ENCODE results near the gene TJP3. TPM values are rescaled to one million over a fixed set of nuclear protein-coding genes. Genes with fewer than 3 reads are reported as not detected.

TJP3 gene
- total RNA-seq, 1 donor from 2014 or later, result 2.0 TPM

DNA sequence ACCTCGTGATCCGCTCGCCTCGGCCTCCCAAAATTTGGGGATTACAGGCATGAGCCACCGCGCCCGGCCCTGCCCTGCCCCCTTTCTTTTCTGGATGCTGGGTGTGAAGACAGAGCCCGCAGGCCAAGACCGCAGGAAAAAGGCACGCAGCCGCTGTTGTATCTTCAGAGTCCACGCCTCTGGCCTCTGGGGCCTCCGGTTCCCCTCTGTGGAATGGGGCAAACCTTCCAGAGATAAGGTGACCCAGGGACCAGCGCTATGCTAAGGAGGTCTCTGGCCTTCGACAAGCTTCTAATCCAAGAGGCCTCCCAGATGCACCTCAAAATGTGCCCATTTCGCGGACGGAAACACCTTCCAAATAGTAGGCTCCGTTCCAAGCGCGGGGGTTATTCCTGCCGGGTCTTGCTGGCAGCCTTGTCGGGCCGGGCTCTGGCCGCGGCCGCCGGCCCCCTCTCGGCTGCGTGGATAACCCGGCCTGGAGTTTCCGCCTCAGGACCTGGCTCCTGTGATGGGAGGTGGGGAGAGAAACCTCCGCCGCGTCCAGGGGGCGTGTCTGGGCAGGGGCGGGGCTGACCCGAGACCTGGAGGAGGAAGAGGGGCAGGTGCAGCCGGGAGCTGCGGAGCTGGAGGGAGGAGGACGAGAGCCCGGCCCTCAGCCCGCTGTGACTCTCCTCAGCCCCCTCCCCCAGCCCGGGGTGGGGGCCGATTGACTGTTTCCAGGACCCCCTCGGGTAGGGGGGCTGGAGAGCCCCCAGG is 13.1 kb downstream of the TJP3 start:
- Mint-ChIP-seq H3K27ac (ENCODE audit: unreplicated experiment) (no peak overlapping the region), H3K36me3 (ENCODE audit: low read depth, unreplicated experiment) (no peaks in the 10 kb centered on the region), H3K4me3 (ENCODE audit: unreplicated experiment) (no peak overlapping the region), H3K9me3 (ENCODE audit: unreplicated experiment) (no peaks in the 10 kb centered on the region), H3K4me1 (ENCODE audit: low read depth, unreplicated experiment) (no peaks in the 10 kb centered on the region), H3K27me3 (ENCODE audit: low read depth, unreplicated experiment) (peaks cover 11% of the 10 kb centered on the region)
- Histone ChIP-seq H3K9ac (ENCODE audit: low read length) (no peak overlapping the region), H3K4me3 (ENCODE audit: insufficient read depth, low read depth, low read length) (no peak overlapping the region), H3K9me3 (ENCODE audit: insufficient read depth, low read depth, low read length) (no peaks in the 10 kb centered on the region), H3K27me3 (ENCODE audit: insufficient read depth, low read length) (peaks cover 17% of the 10 kb centered on the region), H3K27ac (ENCODE audit: low read depth, low read length) (no peak overlapping the region), H3K79me2 (ENCODE audit: insufficient read depth, low read length) (no peaks in the 10 kb centered on the region), H4K20me1 (ENCODE audit: insufficient read depth, low read length) (no peaks in the 10 kb centered on the region), H3K4me1 (ENCODE audit: insufficient read depth, low read length) (no peaks in the 10 kb centered on the region), H2AFZ (ENCODE audit: low read depth, low read length) (no peak overlapping the region), H3K36me3 (ENCODE audit: insufficient read depth, low read length) (no peaks in the 10 kb centered on the region), H3K4me2 (ENCODE audit: low read length) (no peak overlapping the region)
- TF ChIP-seq EZH2 (IDR thresholded peaks at IDR 0.05; ENCODE audit: insufficient read depth, low read length), result peak; percentile 61
- TF ChIP-seq, protein P1, sequence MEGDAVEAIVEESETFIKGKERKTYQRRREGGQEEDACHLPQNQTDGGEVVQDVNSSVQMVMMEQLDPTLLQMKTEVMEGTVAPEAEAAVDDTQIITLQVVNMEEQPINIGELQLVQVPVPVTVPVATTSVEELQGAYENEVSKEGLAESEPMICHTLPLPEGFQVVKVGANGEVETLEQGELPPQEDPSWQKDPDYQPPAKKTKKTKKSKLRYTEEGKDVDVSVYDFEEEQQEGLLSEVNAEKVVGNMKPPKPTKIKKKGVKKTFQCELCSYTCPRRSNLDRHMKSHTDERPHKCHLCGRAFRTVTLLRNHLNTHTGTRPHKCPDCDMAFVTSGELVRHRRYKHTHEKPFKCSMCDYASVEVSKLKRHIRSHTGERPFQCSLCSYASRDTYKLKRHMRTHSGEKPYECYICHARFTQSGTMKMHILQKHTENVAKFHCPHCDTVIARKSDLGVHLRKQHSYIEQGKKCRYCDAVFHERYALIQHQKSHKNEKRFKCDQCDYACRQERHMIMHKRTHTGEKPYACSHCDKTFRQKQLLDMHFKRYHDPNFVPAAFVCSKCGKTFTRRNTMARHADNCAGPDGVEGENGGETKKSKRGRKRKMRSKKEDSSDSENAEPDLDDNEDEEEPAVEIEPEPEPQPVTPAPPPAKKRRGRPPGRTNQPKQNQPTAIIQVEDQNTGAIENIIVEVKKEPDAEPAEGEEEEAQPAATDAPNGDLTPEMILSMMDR (IDR thresholded peaks at IDR 0.05; ENCODE audit: insufficient read depth, low read depth, low read length), result no peak
- DNase-seq (ENCODE audit: low read depth) (peak; percentile 62), FAIRE-seq (no peak)

DNA sequence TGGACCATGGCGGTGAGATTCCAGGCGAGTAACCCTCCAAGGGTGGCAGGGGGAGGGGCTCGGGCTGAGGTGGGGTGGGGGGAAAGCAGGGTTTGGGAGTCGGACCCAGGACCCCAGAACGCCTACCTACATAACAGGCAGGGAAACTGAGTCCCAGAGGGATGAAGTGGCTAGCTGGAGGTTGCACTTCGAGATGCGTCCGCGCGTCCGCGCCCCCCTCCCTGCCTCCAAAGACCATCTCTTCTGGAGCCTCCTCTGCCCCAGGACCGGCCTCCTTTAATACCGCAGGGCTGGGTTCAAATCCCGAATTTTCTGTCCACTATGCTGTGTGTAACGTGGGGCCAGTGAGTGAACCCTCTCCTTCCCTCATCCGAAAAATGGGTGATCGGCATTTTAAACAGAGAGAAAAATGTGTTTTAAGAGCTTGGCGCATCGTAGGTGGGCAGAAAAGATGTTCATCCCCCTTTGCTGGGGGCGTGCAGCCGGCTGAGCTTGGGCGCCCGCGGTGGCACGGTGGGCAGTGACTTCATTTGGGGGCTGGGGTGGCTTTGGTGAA is 13.8 kb downstream of the TJP3 start:
- Histone ChIP-seq H3K9me3 (ENCODE audit: insufficient read depth, low read depth, low read length) (no peaks in the 10 kb centered on the region), H3K4me2 (ENCODE audit: low read length) (no peak overlapping the region), H3K27me3 (ENCODE audit: insufficient read depth, low read length) (peaks cover 17% of the 10 kb centered on the region), H3K9ac (ENCODE audit: low read length) (no peak overlapping the region), H3K79me2 (ENCODE audit: insufficient read depth, low read length) (no peaks in the 10 kb centered on the region), H4K20me1 (ENCODE audit: insufficient read depth, low read length) (no peaks in the 10 kb centered on the region), H3K4me1 (ENCODE audit: insufficient read depth, low read length) (no peaks in the 10 kb centered on the region), H3K36me3 (ENCODE audit: insufficient read depth, low read length) (no peaks in the 10 kb centered on the region), H3K27ac (ENCODE audit: low read depth, low read length) (no peak overlapping the region), H2AFZ (ENCODE audit: low read depth, low read length) (no peak overlapping the region), H3K4me3 (ENCODE audit: insufficient read depth, low read depth, low read length) (no peak overlapping the region)
- TF ChIP-seq, protein P1 (IDR thresholded peaks at IDR 0.05; ENCODE audit: insufficient read depth, low read depth, low read length), result no peak
- TF ChIP-seq EZH2 (IDR thresholded peaks at IDR 0.05; ENCODE audit: insufficient read depth, low read length), result peak; percentile 45
- no peaks in the 10 kb centered on the region for H3K4me1 Mint-ChIP-seq (ENCODE audit: low read depth, unreplicated experiment)
- no peaks in the 10 kb centered on the region for H3K9me3 Mint-ChIP-seq (ENCODE audit: unreplicated experiment)
- peaks cover 11% of the 10 kb centered on the region for H3K27me3 Mint-ChIP-seq (ENCODE audit: low read depth, unreplicated experiment)
- no peak overlapping the region for H3K27ac Mint-ChIP-seq (ENCODE audit: unreplicated experiment)
- DNase-seq (ENCODE audit: low read depth), result no peak
- no peaks in the 10 kb centered on the region for H3K36me3 Mint-ChIP-seq (ENCODE audit: low read depth, unreplicated experiment)
- peak overlapping the region; percentile 34 for H3K4me3 Mint-ChIP-seq (ENCODE audit: unreplicated experiment)
- FAIRE-seq, result no peak

Measured in astrocyte (in vitro differentiated cells and primary cell).